ENCODE measurements around the gene FBXL20.

The FBXL20 gene

DNA sequence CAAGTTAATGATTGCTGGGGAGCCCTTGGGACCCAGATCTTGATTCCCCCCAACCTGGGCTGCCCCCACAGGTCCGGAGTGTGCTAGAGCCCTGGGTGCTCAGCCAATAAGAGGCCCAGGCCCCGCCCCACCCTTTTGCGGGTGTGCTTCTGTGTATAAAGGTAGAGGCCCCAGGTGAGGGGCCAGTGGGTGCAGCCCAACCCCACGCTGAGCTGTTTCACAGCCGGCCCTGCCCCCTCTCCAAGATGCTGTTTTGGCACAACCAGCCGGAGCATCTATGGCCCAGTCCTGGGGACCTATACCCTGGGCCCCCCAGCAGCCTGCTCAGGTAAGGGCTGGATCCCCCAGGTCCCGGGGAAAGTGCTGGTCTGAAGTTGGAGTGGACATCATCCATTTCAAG, 163.8 kb downstream of the FBXL20 start:
- peaks cover 17% of the 10 kb centered on the region for H3K4me1 ChIP-seq (ENCODE audit: insufficient read depth, low read length, severe bottlenecking)
- H4K20me1 ChIP-seq (ENCODE audit: insufficient read depth, low read length), result no peaks in the 10 kb centered on the region
- no peak overlapping the region for H3K4me3 ChIP-seq (ENCODE audit: low read depth, low read length, poor library complexity, severe bottlenecking)
- H3K27me3 ChIP-seq (ENCODE audit: insufficient read depth, low read length), result no peaks in the 10 kb centered on the region
- no peak overlapping the region for H2AFZ ChIP-seq (ENCODE audit: low read length)
- H3K79me2 ChIP-seq (ENCODE audit: insufficient read depth, low read length), result no peaks in the 10 kb centered on the region
- TF ChIP-seq, protein P1, sequence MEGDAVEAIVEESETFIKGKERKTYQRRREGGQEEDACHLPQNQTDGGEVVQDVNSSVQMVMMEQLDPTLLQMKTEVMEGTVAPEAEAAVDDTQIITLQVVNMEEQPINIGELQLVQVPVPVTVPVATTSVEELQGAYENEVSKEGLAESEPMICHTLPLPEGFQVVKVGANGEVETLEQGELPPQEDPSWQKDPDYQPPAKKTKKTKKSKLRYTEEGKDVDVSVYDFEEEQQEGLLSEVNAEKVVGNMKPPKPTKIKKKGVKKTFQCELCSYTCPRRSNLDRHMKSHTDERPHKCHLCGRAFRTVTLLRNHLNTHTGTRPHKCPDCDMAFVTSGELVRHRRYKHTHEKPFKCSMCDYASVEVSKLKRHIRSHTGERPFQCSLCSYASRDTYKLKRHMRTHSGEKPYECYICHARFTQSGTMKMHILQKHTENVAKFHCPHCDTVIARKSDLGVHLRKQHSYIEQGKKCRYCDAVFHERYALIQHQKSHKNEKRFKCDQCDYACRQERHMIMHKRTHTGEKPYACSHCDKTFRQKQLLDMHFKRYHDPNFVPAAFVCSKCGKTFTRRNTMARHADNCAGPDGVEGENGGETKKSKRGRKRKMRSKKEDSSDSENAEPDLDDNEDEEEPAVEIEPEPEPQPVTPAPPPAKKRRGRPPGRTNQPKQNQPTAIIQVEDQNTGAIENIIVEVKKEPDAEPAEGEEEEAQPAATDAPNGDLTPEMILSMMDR (IDR thresholded peaks at IDR 0.05; ENCODE audit: low read length), result no peak
- no peak for TF ChIP-seq EZH2 (IDR thresholded peaks at IDR 0.05; ENCODE audit: borderline replicate concordance, low read length)
- H3K9ac ChIP-seq (ENCODE audit: low read length), result no peak overlapping the region
- no peaks in the 10 kb centered on the region for H3K9me3 ChIP-seq (ENCODE audit: low read length)
- H3F3A ChIP-seq (ENCODE audit: insufficient read depth, low read length), result no peaks in the 10 kb centered on the region
- no peaks in the 10 kb centered on the region for H3K9me2 ChIP-seq (ENCODE audit: low read depth, low read length)
- H3K27ac ChIP-seq (ENCODE audit: low read depth, low read length, poor library complexity, severe bottlenecking), result no peak overlapping the region
- no peak overlapping the region for H3K4me2 ChIP-seq (ENCODE audit: low read length)
- H3K36me3 ChIP-seq (ENCODE audit: insufficient read depth, low read length), result no peaks in the 10 kb centered on the region

DNA sequence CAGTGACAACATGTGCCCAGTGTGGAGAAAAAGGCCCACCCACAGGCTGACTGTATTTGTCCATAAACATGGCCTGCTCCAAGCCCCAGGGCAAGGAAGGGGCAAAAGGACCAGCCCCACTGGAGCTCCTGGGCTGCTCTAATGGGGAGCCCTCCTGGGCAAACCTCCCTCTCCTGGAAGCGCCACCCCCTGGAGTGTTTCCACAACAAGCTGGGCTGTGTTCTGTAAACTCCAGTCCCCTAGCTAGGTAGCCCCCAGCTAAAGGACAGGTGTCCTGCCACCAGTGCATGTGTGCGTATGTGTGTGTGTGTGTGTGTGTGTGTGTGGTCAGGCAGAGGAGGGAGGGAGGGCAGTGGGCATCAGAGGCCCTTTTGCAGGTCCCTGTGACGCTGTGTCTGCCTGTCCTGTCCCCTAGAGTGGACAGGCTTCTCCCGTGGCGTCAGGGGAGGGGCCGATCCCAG, 164.4 kb downstream of the FBXL20 start:
- Histone ChIP-seq H3K4me2 (ENCODE audit: low read length) (no peak overlapping the region), H2AFZ (ENCODE audit: low read length) (no peak overlapping the region), H3F3A (ENCODE audit: insufficient read depth, low read length) (no peaks in the 10 kb centered on the region), H3K27ac (ENCODE audit: low read depth, low read length, poor library complexity, severe bottlenecking) (no peak overlapping the region), H3K36me3 (ENCODE audit: insufficient read depth, low read length) (no peaks in the 10 kb centered on the region), H3K4me3 (ENCODE audit: low read depth, low read length, poor library complexity, severe bottlenecking) (no peak overlapping the region), H3K9me3 (ENCODE audit: low read length) (no peaks in the 10 kb centered on the region), H3K9me2 (ENCODE audit: low read depth, low read length) (no peaks in the 10 kb centered on the region), H3K9ac (ENCODE audit: low read length) (no peak overlapping the region), H3K79me2 (ENCODE audit: insufficient read depth, low read length) (no peaks in the 10 kb centered on the region), H3K4me1 (ENCODE audit: insufficient read depth, low read length, severe bottlenecking) (peaks cover 17% of the 10 kb centered on the region), H3K27me3 (ENCODE audit: insufficient read depth, low read length) (no peaks in the 10 kb centered on the region), H4K20me1 (ENCODE audit: insufficient read depth, low read length) (no peaks in the 10 kb centered on the region)
- no peak for TF ChIP-seq EZH2 (IDR thresholded peaks at IDR 0.05; ENCODE audit: borderline replicate concordance, low read length)
- TF ChIP-seq, protein P1 (IDR thresholded peaks at IDR 0.05; ENCODE audit: low read length), result no peak

DNA sequence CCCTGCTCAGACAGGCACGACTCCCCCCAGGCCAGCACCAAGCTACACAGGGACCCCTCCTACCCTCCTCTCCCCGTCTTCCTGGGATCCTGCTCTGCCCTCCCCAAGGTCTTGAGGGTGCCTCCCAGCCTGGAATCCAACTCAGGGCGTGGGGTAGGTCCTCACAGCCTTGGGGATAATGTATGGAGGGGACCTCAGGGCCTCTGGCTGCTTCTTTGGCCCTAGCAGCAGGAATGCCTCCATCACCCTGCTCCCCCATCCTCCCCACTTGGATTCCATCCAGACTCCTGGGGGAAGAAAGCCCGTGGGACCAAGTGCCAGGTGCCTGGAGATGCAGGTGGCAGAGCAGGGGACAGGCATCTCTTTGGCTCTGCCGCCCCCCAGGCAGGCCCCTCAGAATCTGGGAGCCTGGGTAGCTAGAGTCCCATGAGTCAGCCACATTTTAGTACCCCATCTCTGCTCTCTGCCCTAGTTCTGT, 164.9 kb downstream of the FBXL20 start:
- Histone ChIP-seq H3K4me3 (ENCODE audit: low read depth, low read length, poor library complexity, severe bottlenecking) (no peak overlapping the region), H3K9me3 (ENCODE audit: low read length) (no peaks in the 10 kb centered on the region), H3K4me2 (ENCODE audit: low read length) (no peak overlapping the region), H3K79me2 (ENCODE audit: insufficient read depth, low read length) (no peaks in the 10 kb centered on the region), H3K27ac (ENCODE audit: low read depth, low read length, poor library complexity, severe bottlenecking) (no peak overlapping the region), H3K36me3 (ENCODE audit: insufficient read depth, low read length) (no peaks in the 10 kb centered on the region), H3K27me3 (ENCODE audit: insufficient read depth, low read length) (no peaks in the 10 kb centered on the region), H3K9me2 (ENCODE audit: low read depth, low read length) (no peaks in the 10 kb centered on the region), H4K20me1 (ENCODE audit: insufficient read depth, low read length) (no peaks in the 10 kb centered on the region), H3K9ac (ENCODE audit: low read length) (no peak overlapping the region), H3F3A (ENCODE audit: insufficient read depth, low read length) (no peaks in the 10 kb centered on the region), H2AFZ (ENCODE audit: low read length) (no peak overlapping the region), H3K4me1 (ENCODE audit: insufficient read depth, low read length, severe bottlenecking) (peaks cover 22% of the 10 kb centered on the region)
- no peak for TF ChIP-seq EZH2 (IDR thresholded peaks at IDR 0.05; ENCODE audit: borderline replicate concordance, low read length)
- TF ChIP-seq, protein P1 (IDR thresholded peaks at IDR 0.05; ENCODE audit: low read length), result no peak

All from OCI-LY1 (cell line).